NOMO-1 treated with DMSO at 0.1 percent for 48 hours (cell line): Measurements from ENCODE around the gene ABLIM2.

Source experiments
- DNase-seq: peaks from one replicate; lab custom pipeline; 2025; ENCODE audit not compliant: unreplicated experiment; lab: John Stamatoyannopoulos, UW

The ABLIM2 gene

DNA sequence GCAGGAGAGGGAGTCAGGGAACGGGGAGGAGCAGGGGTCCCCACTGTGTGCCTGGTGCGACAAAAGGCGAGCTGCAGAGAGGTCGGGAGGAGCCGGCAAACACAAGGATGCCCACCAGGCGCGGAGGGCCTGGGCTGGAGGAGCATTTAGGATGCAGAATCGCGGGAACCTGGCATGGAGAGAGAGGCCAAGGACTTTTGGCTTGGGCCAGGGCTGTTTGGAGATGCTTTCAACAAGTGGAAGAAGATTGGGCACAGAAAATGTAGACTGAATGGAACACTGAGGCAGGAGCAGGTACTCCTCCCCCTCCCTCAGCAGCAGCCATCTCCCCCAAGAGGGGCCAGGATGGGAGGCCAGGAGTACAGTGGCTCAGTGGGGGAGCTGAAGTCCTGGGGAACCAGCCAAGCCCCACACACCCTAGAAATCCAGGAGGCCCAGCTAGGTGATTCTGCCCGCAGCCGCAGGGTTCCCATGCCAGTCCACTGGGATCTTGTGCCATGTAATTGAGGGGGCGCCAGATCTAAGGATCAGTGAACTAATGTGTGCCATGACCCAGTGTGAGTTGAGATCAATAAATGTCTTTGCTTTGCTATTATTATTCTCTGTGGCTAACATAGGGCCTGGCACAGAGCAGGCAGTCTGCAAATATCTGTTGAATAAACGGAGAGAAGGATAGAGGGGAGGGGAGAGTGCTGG, 1.1 kb upstream of the ABLIM2 start:
- no peak for DNase-seq

DNA sequence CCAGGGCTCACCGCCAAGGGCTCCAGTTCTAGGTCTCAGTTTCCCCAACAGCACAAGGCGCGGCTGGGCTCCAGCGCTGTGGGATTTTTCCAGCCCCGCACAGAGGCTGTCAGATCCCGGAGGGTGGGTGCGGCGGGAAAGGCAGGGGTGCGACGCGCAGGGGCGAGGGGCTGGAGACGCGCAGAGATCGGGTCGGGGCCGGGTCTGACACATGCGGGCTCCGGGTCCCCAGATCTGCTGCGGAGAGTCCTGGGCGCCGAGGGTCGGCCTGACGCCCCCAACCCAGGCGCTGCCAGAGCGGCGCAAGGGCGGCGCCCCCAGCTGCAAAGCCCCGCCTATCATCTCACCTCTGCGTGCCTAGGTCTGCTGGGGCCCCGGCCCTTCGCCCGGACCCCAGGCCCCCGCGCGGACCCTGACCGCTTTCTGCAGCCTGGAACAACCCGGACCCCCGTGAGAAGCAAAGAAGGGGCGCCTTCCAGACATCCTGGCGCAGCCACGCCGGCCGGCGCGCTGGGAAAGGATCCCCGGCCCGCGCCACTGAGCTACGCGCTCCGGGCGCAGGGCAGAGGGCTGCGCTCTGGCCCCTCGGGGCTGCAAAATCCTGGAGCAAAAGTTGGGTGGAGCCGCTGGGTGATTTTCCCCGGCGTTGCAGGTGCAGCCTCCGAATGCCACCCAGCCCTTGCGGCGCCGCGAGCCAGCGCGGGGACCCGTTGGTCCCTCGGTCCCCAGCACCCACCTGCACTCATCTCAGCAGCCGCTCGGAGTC, 486 bp downstream of the ABLIM2 start:
- no peak for DNase-seq

DNA sequence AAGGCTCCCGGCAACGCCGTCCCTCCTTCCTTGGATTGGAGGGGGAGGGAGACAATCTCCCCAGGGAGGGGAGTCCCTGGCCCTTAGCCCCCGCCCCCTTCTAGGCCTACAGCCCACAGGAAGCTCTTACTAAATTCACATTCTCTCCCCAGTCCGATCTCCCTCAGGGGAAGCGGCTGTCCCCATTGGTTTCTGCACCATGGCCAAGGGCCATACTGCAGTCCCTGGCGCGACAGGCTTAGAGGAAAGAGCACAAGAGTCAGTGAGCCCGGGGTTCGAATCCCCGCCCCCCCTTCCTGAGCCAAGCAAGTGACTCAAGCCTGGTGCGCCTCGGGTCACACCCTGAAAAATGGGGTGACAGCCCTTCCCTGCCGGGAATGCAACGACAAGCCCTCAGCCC, 1.1 kb downstream of the ABLIM2 start:
- no peak for DNase-seq

DNA sequence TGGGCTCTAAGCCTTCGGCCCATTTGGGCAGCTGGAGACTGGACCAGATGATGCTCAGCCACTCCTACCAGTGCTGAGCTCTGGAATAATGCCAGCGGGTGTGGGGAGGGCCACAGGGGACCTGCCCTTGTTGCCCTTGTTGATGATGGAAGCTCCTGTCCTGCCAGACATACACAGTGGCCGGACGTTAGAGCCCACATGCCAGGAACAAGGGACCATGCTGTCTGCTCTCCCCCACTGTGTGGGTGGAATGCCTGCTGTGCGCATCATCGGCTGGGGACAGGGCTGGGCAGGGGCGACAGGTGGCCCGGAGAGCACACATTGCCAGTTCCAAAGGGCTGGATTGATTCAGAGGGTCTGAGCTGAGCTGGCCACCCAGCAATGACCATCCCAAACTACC, 2.0 kb downstream of the ABLIM2 start:
- no peak for DNase-seq

DNA sequence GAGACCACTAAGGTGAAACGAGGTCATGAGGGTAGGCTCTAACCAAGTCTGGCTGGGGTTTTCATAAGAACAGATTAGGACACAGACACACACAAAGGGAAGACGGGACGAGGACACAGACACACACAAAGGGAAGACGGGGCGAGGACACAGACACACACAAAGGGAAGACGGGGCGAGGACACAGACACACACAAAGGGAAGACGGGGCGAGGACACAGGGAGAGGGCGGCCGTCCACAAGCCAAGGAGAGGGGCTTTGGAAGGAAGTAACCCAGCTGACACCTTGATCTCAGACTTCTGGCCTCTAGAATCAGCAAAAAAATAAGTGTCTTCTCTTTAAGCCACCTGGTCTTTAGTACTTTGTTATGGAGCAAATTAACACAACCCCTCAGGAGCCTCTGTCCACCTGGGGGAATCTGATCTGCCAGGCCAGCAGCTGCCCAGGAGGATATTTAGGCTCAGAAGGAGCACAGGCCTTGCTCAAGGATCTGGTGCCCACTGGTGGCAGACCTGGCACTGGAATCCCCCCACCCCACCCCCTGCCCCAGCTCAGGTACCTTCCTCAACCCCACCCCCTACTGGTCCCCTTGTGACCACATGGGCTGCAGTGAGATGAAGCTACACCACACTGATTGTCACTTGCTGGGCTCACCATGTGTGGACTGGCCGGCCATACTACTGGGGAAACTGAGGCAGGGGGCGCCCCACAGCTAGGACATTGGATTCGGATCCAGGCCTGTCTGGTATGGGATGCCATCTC, 2.8 kb downstream of the ABLIM2 start:
- no peak for DNase-seq

DNA sequence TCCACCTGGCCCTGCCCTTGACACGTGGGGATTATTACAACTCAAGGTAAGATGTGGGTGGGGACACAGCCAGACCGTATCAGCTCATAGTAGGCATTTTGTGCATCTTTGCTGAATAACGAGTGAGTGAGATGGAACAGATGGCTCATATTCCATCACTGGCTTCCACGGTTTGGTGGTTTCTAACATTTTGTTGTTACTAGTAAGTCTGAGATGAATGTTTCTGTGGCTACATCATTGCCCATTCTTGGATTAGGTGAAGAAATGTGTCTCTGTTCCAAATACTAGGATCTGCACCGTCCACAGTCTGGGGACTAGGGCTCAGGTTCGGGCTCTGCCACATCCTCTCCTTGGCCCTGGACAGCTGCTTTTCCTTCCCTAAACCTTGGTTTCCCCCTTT, 3.6 kb downstream of the ABLIM2 start:
- DNase-seq = no peak

DNA sequence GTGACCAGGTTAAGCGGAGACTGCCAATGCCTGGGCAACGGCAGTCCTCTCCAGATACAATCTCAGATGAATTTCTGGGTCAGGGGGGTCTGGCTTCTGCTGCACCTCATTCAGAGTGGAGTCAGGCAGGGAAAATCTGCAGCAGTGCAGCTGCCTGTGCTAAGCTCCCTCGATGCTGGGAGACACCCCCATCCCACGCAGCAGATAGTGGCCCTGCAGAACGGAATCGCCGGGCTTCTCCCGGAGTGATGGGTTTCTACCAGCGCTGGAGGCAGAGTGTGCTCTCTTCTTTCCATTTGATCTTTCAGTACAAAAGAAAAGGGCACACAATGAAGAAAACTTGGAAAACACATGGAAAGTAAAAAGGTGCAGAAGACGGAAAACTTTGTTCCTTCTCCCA, 5.2 kb downstream of the ABLIM2 start:
- DNase-seq = no peak

DNA sequence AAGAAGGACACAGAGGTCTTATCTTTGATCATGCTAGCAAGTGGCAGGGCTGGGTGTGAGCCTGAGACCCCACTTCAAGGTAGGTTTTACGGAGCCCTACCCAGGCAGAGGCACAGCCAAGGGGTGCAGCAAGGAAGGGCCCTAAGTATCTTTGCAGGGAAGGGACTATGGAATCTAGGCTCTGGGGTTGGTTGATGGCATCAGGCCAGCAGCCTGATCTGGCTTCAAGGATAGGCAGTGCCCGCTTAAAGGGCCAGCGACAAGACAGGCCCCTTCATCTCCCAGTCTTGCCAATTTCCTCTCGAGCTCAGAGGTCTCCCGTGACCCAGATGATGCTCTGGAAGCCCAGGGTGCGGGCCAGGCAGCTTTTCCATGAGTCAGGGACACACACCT, 5.8 kb downstream of the ABLIM2 start:
- no peak for DNase-seq

DNA sequence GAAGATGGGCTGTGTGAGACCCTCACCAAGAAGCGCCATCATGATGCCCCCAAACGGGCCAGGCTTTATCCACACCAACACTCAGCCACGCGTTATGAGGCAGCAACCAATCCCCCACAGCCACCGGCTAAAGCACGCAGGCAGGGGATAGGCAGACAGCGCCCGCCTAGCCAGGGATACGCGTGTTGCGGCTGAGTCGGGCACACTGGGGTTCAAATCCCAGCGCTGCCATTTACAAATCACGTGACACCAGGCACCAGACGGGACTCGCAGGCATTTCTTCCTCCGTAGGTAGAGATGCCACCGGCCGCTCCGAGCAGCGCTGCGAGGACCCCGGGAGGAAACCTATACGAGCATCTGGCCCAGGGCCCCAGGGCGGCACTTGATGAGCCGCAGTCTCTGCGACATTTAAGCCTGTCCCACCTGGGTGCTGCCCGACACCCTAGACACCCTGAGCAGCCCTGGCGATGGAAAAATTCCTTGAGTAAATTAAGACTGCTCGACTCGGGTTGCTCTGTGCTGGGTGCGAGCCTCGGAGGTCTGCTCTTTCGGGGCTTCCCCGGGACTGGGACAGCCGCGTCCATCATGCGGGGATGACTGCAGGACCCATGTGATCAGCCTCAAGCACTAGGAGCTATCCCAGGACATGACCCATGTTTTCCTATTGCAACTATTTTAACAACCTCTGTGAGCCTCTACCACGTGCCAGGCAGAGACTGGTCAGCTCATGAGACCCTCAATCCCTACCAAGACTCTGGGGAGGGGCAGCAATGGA, 6.3 kb downstream of the ABLIM2 start:
- DNase-seq = no peak

DNA sequence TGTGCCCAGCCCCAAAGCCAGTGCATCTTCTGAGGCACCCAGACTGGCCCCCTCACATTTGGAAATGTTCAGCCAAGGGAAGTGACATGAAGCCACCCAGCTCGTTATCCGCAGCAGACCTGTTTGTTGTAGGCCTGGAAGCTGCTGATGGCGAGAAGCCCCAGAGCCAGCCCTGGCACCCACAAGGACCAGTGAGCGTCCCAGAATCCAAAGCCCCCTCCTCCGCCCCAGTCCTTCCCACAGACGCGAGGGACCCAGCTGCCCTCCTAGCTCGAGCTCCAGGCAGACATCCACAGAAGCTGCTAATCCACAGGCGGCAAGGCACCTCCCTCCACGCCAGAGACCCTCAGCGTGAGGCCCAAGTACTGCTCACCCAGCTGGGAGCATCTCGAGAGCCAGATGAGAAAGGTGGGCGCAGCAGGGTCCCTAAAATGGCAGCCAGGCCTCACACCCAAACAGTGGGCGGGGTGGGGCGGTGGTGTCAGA, 7.4 kb downstream of the ABLIM2 start:
- no peak for DNase-seq

DNA sequence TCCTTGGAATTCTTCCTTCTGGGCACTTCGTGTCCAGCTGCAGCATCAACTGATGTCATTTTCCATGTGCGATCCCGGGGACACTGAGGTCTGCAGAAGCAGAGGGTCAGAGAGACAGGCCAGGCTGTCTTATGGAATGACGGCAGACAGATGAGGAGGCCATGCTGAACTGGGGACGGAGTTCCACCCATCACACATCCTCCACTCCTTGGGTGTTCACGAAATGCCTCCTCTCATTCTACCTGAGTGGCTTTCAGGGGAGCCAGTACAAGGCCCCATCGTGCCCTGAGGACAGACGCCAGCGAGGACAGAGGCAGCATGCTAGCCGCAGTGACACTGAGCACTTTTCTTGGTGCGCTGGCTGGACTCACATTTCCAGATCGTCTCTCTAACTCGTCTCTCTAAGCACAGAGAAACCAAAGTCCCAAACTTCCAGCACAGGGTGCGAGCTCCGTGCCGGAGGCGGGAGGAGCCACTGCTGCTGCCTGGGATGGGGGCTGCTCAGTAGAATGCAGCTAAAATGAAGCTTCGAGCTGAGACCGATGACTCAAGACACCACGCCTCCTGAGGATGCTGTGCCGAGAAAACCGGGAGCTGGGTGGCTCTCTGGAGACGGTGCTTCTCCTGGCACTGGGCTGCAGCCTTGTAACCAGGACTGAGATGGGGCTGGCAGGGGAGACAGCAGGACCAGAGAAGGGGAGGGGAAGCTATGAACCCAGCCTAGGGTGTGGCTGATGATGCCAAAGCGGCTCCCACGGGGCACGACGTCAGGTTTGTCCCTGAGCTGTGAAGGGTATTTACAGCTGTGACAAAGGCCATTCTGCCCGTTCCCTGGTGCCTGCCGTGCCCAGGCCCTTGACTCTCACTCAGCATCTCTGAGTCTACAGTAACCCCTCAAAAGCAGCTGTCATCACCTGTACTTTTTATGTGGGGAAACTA, 8.2 kb downstream of the ABLIM2 start:
- no peak for DNase-seq

DNA sequence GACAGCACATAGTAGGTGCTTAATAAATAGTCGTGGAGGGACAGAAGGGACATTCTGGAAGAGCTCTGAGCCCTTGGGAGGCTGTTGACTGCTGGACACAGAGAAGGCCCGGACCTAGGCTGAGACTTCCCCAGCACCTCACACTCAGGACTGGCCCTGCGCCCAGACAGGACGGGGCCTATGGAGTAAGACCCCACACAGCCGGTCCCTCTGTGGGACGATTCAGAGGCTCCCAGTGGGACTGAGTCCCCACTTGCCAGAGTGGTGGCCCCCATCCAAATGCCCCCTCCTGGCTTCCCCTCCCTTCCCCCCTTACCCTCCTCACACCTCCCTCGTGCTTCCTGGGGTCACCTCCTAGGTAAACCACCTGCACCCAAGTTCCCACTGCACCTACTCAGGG, 8.9 kb downstream of the ABLIM2 start:
- no peak for DNase-seq

DNA sequence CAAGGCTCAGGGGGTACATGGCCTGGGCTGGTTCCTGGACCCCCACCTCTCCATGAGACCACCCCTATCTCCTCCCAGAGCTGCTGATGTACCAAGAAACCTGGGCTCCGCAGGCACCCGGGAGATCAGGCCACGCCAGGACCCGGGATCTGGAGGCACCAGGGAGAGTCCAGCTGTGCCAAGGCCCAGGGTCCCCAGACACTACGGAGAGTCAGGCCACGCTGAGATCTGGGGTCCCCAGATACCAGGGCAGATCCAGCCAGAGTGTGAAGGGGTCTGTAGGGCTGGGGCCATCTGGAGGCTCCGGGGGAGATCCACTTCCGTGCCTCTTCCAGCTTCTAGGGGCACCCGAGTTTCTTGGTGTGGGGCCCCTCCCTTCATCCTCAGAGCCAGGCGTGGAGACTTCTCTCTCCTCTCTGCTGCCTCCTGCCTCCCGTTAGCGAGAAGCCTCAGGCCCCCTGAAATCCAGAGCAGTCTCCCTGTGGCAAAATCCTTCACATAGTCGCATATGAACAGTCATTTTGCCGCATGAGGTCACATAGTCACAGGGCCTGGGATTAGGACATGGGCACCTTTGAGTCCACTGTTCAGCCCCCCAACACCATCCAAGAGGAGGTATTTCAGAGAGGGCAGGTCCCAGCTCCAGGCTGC, 9.7 kb downstream of the ABLIM2 start:
- no peak for DNase-seq

DNA sequence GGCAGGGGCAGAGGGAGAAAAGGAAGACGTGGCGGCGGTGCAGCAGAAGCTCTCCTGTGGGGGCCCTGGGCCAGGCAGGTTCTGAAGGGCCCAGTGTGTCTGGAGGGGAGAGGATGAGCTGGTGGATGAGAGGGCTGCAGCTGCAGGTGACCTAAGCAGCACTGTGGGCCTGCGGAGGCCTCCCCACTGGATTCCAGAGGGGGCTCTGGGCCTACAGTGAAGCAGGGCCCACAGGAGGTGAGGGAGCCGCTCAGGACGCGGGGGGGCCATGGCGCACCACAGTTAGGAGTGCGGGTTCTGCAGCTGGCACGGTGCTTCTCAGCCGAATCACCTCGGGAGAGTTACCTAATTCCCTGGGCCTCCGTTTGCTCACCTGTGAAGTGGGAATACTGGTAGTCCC, 10.5 kb downstream of the ABLIM2 start:
- no peak for DNase-seq

DNA sequence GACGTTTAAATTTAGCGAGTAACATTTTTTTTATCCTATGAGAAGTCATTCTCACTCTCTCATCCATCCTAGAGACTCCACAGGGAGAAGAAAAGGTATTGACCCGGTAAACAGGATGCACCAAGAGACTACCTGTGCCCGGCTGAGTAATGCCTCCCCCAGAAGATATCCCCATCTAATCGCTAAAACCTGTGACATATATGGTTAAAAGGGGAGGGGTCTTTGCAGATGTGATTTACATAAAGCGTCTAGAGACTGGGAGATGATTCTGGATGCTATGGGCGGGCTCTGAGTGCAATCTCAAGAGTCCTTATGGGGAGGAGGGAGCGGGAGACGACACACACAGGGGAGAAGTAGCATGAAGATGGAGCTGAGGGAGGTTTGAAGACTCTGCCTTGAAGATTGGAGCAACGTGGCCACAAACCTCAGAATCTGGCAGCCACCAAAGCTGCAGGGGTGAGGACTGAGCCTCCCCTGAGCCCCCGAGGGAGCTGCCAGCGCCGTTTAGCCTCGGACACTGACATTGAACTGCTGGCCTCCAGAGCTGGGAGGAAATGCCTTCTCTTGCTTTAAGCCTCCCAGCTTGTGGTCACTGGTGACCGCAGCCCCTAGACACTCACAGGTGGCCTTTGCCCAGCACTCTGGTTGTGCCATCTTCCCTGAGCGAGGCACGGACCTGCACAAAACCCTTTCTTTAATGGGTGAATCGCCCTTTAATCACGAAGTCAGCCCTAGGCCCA, 11.2 kb downstream of the ABLIM2 start:
- no peak for DNase-seq

DNA sequence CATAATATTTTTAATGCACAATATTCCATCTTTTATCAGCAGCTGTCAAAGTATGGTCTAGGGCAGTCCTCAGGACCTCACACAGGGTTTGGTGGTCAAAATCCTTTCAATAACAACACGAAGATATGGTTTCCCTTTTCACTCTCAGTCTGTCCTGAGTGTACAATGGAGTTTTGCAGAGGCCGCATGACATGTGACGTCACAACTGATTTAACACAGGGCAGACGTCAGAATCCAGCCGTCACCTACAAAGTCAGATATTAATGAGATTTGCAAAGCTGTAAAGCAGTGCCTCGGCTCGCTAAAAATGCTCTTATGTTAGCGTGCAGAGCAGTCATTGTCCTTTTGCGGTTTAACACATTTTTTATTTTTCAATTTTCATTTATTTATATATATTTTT, 12.5 kb downstream of the ABLIM2 start:
- no peak for DNase-seq

DNA sequence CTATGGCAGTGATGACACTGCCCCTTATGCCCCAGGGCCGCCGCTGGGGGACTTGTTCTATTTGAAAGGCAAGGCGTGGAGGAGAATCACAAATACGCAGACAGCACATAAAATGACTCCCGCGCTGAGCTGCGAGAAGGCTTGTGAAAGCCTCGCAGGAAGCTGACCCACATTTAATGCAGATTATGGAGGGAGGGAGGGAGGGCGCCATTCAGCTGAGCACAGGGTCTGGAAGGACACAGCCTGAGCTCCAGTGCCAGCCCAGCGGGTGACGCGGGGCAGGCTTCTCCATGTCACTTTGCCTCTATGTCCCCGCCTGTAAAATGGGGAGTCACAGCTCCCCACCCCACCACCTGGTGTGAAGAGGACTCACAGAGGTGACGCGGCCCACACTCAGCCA, 14.3 kb downstream of the ABLIM2 start:
- DNase-seq = no peak

DNA sequence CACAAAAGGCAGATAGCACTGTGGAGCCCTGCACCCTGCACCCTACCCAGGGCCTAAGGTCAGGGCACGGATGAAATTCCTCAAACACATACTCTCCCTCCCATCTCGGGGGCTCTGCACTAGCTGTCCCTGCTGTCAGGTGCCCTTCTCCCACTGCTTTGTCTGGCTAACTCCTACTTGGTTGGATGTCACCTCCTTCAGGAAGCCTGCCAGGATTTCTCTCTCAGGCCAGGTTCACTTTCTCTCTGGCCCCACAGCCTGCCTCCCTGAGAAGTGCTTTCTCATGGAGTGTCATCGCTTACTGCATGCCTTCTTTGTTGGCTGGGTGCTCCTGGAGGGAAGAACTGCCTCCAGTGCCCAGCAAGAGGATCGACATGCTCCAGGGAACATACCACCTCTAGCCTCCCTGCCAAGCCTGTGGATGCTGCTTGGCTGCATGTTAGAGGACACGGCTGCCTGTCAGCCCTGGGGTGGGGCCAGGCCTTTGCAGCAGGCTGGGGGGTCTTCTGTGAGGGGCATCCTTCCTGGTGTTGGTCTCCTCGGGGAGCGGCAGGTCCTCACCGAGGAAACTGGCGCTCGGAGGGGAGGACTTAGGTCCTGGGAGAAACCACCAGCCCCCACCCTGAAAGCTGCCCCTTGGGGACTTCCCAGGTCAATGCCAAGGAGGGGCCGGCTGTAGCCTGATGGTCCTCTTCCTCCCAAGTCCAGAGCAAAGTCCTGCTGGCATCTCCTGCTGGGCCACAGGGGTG, 15.0 kb downstream of the ABLIM2 start:
- DNase-seq = no peak
